WTC11 (cell line): ENCODE results near the gene CYYR1. TPM values are rescaled to one million over a fixed set of nuclear protein-coding genes. Genes with fewer than 3 reads are reported as not detected.

Experiments used
- ATAC-seq: fragments of 200-7000 bp; cut with Tn5 transposase; 2 replicates; pipeline ENCODE4 v1.10.0; 2021; ENCODE audit warnings: mild to moderate bottlenecking, moderate library complexity
- CTCF ChIA-PET: fragments of 300-600 bp; sonication (Branson Sonifier 250); formaldehyde crosslinking; loops from one replicate; lab custom pipeline; 2021; ENCODE audit warnings: antibody characterized with exemption; lab: Charles Lee
- POLR2A ChIA-PET: fragments of 350-600 bp; sonication (Branson Sonifier 250); formaldehyde crosslinking; loops from one replicate; lab custom pipeline; 2021; ENCODE audit warnings: antibody characterized with exemption; lab: Charles Lee
- DNase-seq: peaks from one replicate; pipeline ENCODE4 v3.0.0; 2021; ENCODE audit warnings: low spot score
- H3K27ac Mint-ChIP-seq: 2 replicates; pipeline ENCODE4 v1.8.0; 2021; ENCODE audit warnings: mixed read lengths
- H3K27me3 Mint-ChIP-seq: 2 replicates; pipeline ENCODE4 v1.8.0; 2021; ENCODE audit warnings: low read depth, mild to moderate bottlenecking, moderate library complexity, mixed read lengths
- H3K36me3 Mint-ChIP-seq: 2 replicates; pipeline ENCODE4 v1.8.0; 2021; ENCODE audit warnings: mixed read lengths
- H3K4me1 Mint-ChIP-seq: 2 replicates; pipeline ENCODE4 v1.8.0; 2022; ENCODE audit warnings: mixed read lengths
- H3K4me3 Mint-ChIP-seq: 2 replicates; pipeline ENCODE4 v1.8.0; 2021; ENCODE audit warnings: mild to moderate bottlenecking, moderate library complexity, mixed read lengths
- H3K9me3 Mint-ChIP-seq: 2 replicates; pipeline ENCODE4 v1.8.0; 2021; ENCODE audit warnings: mixed read lengths
- ATF1 ChIP-seq: sonication (generic); formaldehyde crosslinking; IDR thresholded peaks from 2 replicates; pipeline ENCODE4 v1.8.1; 2023; ENCODE audit warnings: mild to moderate bottlenecking, moderate library complexity, missing genetic modification reagents
- EMX1 ChIP-seq: fragments of 250-450 bp; sonication (Bioruptor Pico); IDR thresholded peaks from 2 replicates; pipeline ENCODE4 v1.8.0; 2021; ENCODE audit warnings: mild to moderate bottlenecking
- ESRRA ChIP-seq: sonication (generic); formaldehyde crosslinking; IDR thresholded peaks from 2 replicates; pipeline ENCODE4 v1.8.1; 2022; ENCODE audit warnings: mild to moderate bottlenecking, missing genetic modification reagents, borderline replicate concordance
- FOXK1 ChIP-seq: sonication (generic); formaldehyde crosslinking; IDR thresholded peaks from 2 replicates; pipeline ENCODE4 v1.8.0; 2022; ENCODE audit warnings: mild to moderate bottlenecking, moderate library complexity, missing genetic modification reagents
- IRF2 ChIP-seq: sonication (generic); formaldehyde crosslinking; IDR thresholded peaks from 2 replicates; pipeline ENCODE4 v1.8.0; 2022; ENCODE audit warnings: low read depth, missing genetic modification reagents, borderline replicate concordance
- KAT7 ChIP-seq: sonication (generic); formaldehyde crosslinking; IDR thresholded peaks from 2 replicates; pipeline ENCODE4 v1.8.1; 2023; ENCODE audit warnings: missing genetic modification reagents, mild to moderate bottlenecking, borderline replicate concordance
- MAX ChIP-seq: sonication (generic); formaldehyde crosslinking; IDR thresholded peaks from 2 replicates; pipeline ENCODE4 v1.8.0; 2022; ENCODE audit warnings: mild to moderate bottlenecking, missing genetic modification reagents
- NFATC4 ChIP-seq: fragments of 250-450 bp; sonication (Bioruptor Pico); IDR thresholded peaks from 2 replicates; pipeline ENCODE4 v1.9.0; 2021; ENCODE audit warnings: mild to moderate bottlenecking
- NFYB ChIP-seq: sonication (generic); formaldehyde crosslinking; conservative IDR thresholded peaks from 2 replicates; pipeline ENCODE4 v1.8.0; 2022; ENCODE audit warnings: low read depth, missing genetic modification reagents
- NR2C2 ChIP-seq: sonication (generic); formaldehyde crosslinking; IDR thresholded peaks from 2 replicates; pipeline ENCODE4 v1.8.0; 2022; ENCODE audit warnings: mild to moderate bottlenecking, missing genetic modification reagents
- NR3C1 ChIP-seq: sonication (generic); formaldehyde crosslinking; conservative IDR thresholded peaks from 2 replicates; pipeline ENCODE4 v1.8.1; 2023; ENCODE audit warnings: low read depth, mild to moderate bottlenecking, missing genetic modification reagents
- OVOL2 ChIP-seq: fragments of 250-450 bp; sonication (Bioruptor Pico); IDR thresholded peaks from 2 replicates; pipeline ENCODE4 v1.9.0; 2021; ENCODE audit warnings: mild to moderate bottlenecking, borderline replicate concordance
- PREB ChIP-seq: sonication (generic); formaldehyde crosslinking; IDR thresholded peaks from 2 replicates; pipeline ENCODE4 v1.8.1; 2022; ENCODE audit warnings: mild to moderate bottlenecking, missing genetic modification reagents, moderate library complexity, borderline replicate concordance
- RELA ChIP-seq: sonication (generic); formaldehyde crosslinking; IDR thresholded peaks from 2 replicates; pipeline ENCODE4 v1.8.1; 2022; ENCODE audit warnings: missing genetic modification reagents, mild to moderate bottlenecking, borderline replicate concordance
- SP1 ChIP-seq: sonication (generic); formaldehyde crosslinking; conservative IDR thresholded peaks from 2 replicates; pipeline ENCODE4 v1.8.1; 2022; ENCODE audit warnings: missing genetic modification reagents
- TEAD1 ChIP-seq: sonication (generic); formaldehyde crosslinking; IDR thresholded peaks from 2 replicates; pipeline ENCODE4 v1.8.0; 2022; ENCODE audit warnings: mild to moderate bottlenecking, missing genetic modification reagents
- ZBTB21 ChIP-seq: sonication (generic); formaldehyde crosslinking; IDR thresholded peaks from 2 replicates; pipeline ENCODE4 v1.8.1; 2023; ENCODE audit warnings: mild to moderate bottlenecking, missing genetic modification reagents, borderline replicate concordance
- ZMAT4 ChIP-seq: fragments of 250-450 bp; sonication (Bioruptor Pico); IDR thresholded peaks from 2 replicates; pipeline ENCODE4 v1.9.0; 2021; ENCODE audit warnings: mild to moderate bottlenecking
- ZNF263 ChIP-seq: sonication (generic); formaldehyde crosslinking; IDR thresholded peaks from 2 replicates; pipeline ENCODE4 v1.8.1; 2022; ENCODE audit warnings: low read depth, mild to moderate bottlenecking, moderate library complexity, missing genetic modification reagents
- ZNF416 ChIP-seq: fragments of 250-450 bp; sonication (Bioruptor Pico); IDR thresholded peaks from 2 replicates; pipeline ENCODE4 v1.9.0; 2021; ENCODE audit warnings: mild to moderate bottlenecking, inconsistent platforms
- total RNA-seq: library from RNA; stranded (reverse); gene quantifications from 3 replicates; pipeline ENCODE4 v1.2.3, GENCODE V29; 2021
- TF ChIP-seq, protein P1 (sequence below): sonication (generic); formaldehyde crosslinking; IDR thresholded peaks from 2 replicates; pipeline ENCODE4 v1.8.1; 2022; ENCODE audit warnings: low read depth, mild to moderate bottlenecking, moderate library complexity, missing genetic modification reagents, borderline replicate concordance
- TF ChIP-seq, protein P2 (sequence below): sonication (generic); formaldehyde crosslinking; IDR thresholded peaks from 2 replicates; pipeline ENCODE4 v1.8.0; 2023; ENCODE audit warnings: missing genetic modification reagents
- TF ChIP-seq, protein P3 (sequence below): sonication (generic); formaldehyde crosslinking; IDR thresholded peaks from 2 replicates; pipeline ENCODE4 v1.8.1; 2023; ENCODE audit warnings: mild to moderate bottlenecking, missing genetic modification reagents, moderate library complexity

Gene CYYR1
- total RNA-seq, 1 experiment from 2014 or later: 29.3 TPM

DNA sequence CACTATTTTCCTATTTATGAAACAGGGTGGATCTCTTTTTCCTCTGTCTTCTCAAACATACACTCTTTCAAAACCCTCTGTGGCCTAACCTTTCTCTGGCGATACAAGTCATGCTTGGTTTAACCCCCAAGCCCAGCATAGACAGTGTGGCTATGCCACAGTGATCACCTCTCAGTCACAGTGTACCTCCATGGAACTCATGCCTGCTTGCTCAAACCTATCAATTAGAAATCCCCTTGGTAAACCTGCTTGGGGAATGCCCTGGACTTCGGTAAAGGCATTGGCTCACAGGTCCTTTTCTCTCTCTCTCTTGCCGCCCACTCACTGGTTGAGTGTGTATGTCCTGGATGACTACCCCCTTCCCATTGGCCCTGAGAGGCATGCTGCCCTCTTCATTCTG, 147.5 kb downstream of the CYYR1 start:
- CTCF ChIA-PET: no interaction called here
- H3K27me3 Mint-ChIP-seq: no peaks in the 10 kb centered on the region; the same call in 1 of the 2 replicates

DNA sequence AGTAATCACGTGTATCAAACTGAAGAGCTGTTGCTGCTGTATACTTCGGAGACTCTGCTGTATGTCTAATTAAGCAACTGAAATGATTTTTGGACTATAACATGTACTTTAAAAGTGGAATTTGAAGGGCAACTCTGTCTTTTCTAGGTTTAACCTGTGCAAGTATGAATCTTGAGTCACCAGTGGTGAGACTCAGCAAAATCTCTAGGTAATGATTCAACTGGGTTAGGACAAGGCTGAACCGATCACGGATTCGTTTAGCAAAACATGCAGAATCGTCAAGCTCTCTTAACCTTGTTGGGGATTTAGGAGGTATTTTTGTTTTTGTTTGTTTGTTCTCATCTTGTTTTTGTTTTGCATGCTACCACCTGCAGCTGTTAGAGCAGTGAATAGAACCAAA, 149.6 kb downstream of the CYYR1 start:
- no peaks in the 10 kb centered on the region for H3K4me1 Mint-ChIP-seq
- DNase-seq (no peak), ATAC-seq (no peak)
- no peaks in the 10 kb centered on the region for H3K36me3 Mint-ChIP-seq
- no peaks in the 10 kb centered on the region; the same call in 1 of the 2 replicates for H3K27me3 Mint-ChIP-seq
- H3K4me3 Mint-ChIP-seq: no peak overlapping the region
- peaks cover 4% of the 10 kb centered on the region for H3K9me3 Mint-ChIP-seq
- no peak for TF ChIP-seq KAT7 (CRISPR knock-in tag)
- CTCF ChIA-PET: no interaction called here
- POLR2A ChIA-PET: no interaction called here
- no peak overlapping the region for H3K27ac Mint-ChIP-seq

More for the DNA sequence above, 147.5 kb downstream of the CYYR1 start:
- ATAC-seq (no peak), DNase-seq (no peak)
- POLR2A ChIA-PET: no interaction called here
- TF ChIP-seq, protein P1, sequence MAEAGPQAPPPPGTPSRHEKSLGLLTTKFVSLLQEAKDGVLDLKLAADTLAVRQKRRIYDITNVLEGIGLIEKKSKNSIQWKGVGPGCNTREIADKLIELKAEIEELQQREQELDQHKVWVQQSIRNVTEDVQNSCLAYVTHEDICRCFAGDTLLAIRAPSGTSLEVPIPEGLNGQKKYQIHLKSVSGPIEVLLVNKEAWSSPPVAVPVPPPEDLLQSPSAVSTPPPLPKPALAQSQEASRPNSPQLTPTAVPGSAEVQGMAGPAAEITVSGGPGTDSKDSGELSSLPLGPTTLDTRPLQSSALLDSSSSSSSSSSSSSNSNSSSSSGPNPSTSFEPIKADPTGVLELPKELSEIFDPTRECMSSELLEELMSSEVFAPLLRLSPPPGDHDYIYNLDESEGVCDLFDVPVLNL (CRISPR knock-in tag): no peak
- Mint-ChIP-seq H3K4me3 (no peak overlapping the region), H3K27ac (no peak overlapping the region), H3K9me3 (peaks cover under 1% of the 10 kb centered on the region), H3K36me3 (no peaks in the 10 kb centered on the region), H3K4me1 (no peaks in the 10 kb centered on the region)

DNA sequence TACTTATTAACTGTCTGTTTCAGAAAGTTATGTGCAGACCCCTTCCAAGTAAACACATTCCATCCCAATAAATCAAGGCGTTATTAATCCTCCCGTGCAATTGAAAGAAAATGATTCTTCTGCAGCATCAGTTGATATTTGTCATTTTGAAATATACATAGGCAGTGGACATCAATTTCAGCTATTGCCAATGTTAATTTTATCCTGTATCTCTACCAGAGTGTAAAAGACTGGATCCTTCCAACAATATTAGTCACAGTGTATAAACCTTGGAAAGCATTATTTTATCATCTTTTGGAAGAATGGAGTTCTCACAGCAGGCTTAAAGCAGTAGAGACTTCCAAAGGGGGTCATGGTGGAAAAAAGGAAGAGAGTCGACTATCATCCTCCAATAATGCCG, 150.4 kb downstream of the CYYR1 start:
- H3K27me3 Mint-ChIP-seq: no peaks in the 10 kb centered on the region; the same call in 1 of the 2 replicates
- ChIA-PET CTCF (no interaction called here), POLR2A (no interaction called here)
- ATAC-seq (no peak), DNase-seq (no peak)
- H3K9me3 Mint-ChIP-seq: peaks cover 4% of the 10 kb centered on the region
- TF ChIP-seq, protein P2, sequence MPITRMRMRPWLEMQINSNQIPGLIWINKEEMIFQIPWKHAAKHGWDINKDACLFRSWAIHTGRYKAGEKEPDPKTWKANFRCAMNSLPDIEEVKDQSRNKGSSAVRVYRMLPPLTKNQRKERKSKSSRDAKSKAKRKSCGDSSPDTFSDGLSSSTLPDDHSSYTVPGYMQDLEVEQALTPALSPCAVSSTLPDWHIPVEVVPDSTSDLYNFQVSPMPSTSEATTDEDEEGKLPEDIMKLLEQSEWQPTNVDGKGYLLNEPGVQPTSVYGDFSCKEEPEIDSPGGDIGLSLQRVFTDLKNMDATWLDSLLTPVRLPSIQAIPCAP (CRISPR knock-in tag): no peak
- no peak for TF ChIP-seq MAX (CRISPR knock-in tag)
- TF ChIP-seq, protein P3, sequence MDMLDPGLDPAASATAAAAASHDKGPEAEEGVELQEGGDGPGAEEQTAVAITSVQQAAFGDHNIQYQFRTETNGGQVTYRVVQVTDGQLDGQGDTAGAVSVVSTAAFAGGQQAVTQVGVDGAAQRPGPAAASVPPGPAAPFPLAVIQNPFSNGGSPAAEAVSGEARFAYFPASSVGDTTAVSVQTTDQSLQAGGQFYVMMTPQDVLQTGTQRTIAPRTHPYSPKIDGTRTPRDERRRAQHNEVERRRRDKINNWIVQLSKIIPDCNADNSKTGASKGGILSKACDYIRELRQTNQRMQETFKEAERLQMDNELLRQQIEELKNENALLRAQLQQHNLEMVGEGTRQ (CRISPR knock-in tag): no peak
- no peak for TF ChIP-seq PREB (CRISPR knock-in tag)
- no peak for TF ChIP-seq ESRRA (CRISPR knock-in tag)
- no peak for TF ChIP-seq ATF1 (CRISPR knock-in tag)
- no peak for TF ChIP-seq NFATC4 (CRISPR knock-in tag)
- no peak for TF ChIP-seq TEAD1 (CRISPR knock-in tag)
- TF ChIP-seq IRF2: no peak
- TF ChIP-seq FOXK1 (CRISPR knock-in tag): no peak
- H3K27ac Mint-ChIP-seq: no peak overlapping the region
- H3K4me3 Mint-ChIP-seq: no peak overlapping the region
- H3K4me1 Mint-ChIP-seq: no peaks in the 10 kb centered on the region
- H3K36me3 Mint-ChIP-seq: no peaks in the 10 kb centered on the region

DNA sequence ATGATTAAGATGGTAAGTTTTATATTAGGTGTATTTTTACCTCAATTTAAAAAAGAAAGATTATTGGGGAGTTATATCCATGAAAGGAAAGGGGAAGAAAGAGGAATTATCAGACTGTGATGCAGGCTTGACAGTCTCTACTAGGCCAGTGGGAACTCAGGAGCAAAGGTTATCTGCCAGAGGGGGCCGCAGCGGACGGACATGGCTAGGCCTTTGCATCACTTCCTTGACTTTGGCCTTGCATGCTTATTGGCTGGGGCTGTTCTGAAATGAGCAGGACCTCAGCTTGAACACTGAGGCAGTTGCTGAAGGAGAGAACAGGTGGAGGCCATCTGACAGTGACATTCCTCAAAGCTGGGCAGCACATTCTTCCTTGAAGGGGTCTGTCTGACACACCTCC, 150.9 kb downstream of the CYYR1 start:
- TF ChIP-seq NR2C2: no peak
- TF ChIP-seq ZBTB21 (CRISPR knock-in tag): no peak
- TF ChIP-seq MAX (CRISPR knock-in tag): no peak
- TF ChIP-seq NFATC4 (CRISPR knock-in tag): no peak
- no peak for TF ChIP-seq ZNF416 (CRISPR knock-in tag)
- TF ChIP-seq RELA (CRISPR knock-in tag): no peak
- no peak for TF ChIP-seq NFYB (CRISPR knock-in tag)
- no peak for TF ChIP-seq OVOL2 (CRISPR knock-in tag)
- TF ChIP-seq NR3C1 (CRISPR knock-in tag): no peak
- no peak for TF ChIP-seq ZMAT4 (CRISPR knock-in tag)
- TF ChIP-seq SP1 (CRISPR knock-in tag): no peak
- no peak for TF ChIP-seq FOXK1 (CRISPR knock-in tag)
- no peak for TF ChIP-seq EMX1 (CRISPR knock-in tag)
- no peak for TF ChIP-seq ZNF263 (CRISPR knock-in tag)
- ATAC-seq (peak; percentile 36; the same call in 1 of the 2 replicates), DNase-seq (no peak)
- H3K36me3 Mint-ChIP-seq: no peaks in the 10 kb centered on the region
- ChIA-PET CTCF (no interaction called here), POLR2A (no interaction called here)
- H3K27me3 Mint-ChIP-seq: no peaks in the 10 kb centered on the region
- H3K9me3 Mint-ChIP-seq: peaks cover 4% of the 10 kb centered on the region
- H3K4me3 Mint-ChIP-seq: no peak overlapping the region
- H3K27ac Mint-ChIP-seq: no peak overlapping the region
- H3K4me1 Mint-ChIP-seq: no peaks in the 10 kb centered on the region
